GM19025 (cell line): ENCODE measurements around the gene PLXNA3.

ENCODE experiments used
- ATAC-seq: cut with Tn5 transposase; IDR thresholded peaks from one replicate; pipeline ENCODE4 v1.9.1; 2021; ENCODE audit warnings: mild to moderate bottlenecking, low read depth, moderate library complexity; ENCODE audit not compliant: unreplicated experiment

Gene PLXNA3

GRCh38 chrX:154525606-154526490 is 67.8 kb downstream of the PLXNA3 start:
- ATAC-seq: no peak

- ATAC-seq: peak; percentile 66
Observed at GRCh38 chrX:154526901-154527675, 69.0 kb downstream of the PLXNA3 start.
